K562 (cell line): ENCODE measurements around the gene INCENP. TPM values are rescaled to one million over a fixed set of nuclear protein-coding genes. Genes with fewer than 3 reads are reported as not detected.

ENCODE experiments used
- CEBPG ChIP-seq, 3 experiments: fragments of 200-800 bp in 1 of 3; sonication (Bioruptor generic) in 1 of 3; sonication (generic) in 1 of 3; formaldehyde crosslinking in 1 of 3; IDR thresholded peaks in 2 of 3; conservative IDR thresholded peaks in 1 of 3; 2 replicates each; pipeline versions ENCODE4 v1.6.1 to v1.8.0; 2016 to 2022; ENCODE audit warnings: missing compliant biosample characterization in 2 of 3, missing genetic modification characterization in 2 of 3, mild to moderate bottlenecking in 1 of 3, missing genetic modification reagents in 1 of 3
- HMG20A ChIP-seq: fragments of 450-650 bp; formaldehyde crosslinking; conservative IDR thresholded peaks from 2 replicates; pipeline ENCODE4 v1.4.0; 2020; ENCODE audit warnings: mild to moderate bottlenecking, mixed read lengths
- MTA3 ChIP-seq: fragments of 450-650 bp; formaldehyde crosslinking; IDR thresholded peaks from 2 replicates; pipeline ENCODE4 v1.6.1; 2017; ENCODE audit warnings: mild to moderate bottlenecking, borderline replicate concordance
- MYBL2 ChIP-seq, 2 experiments: fragments of 450-650 bp in 1 of 2; sonication (generic) in 1 of 2; formaldehyde crosslinking in 1 of 2; IDR thresholded peaks; 2 replicates each; pipeline versions ENCODE4 v1.6.1 to v1.8.1; 2017 to 2022; ENCODE audit warnings: borderline replicate concordance in 1 of 2, inconsistent platforms in 1 of 2, low read depth in 1 of 2, mild to moderate bottlenecking in 1 of 2, missing genetic modification reagents in 1 of 2, moderate library complexity in 1 of 2
- PPARD ChIP-seq: fragments of 250-450 bp; sonication (Bioruptor Pico); IDR thresholded peaks from 2 replicates; pipeline ENCODE4 v1.8.0; 2022; ENCODE audit warnings: inconsistent platforms, mild to moderate bottlenecking, moderate library complexity
- RAD51 ChIP-seq: fragments of 450-650 bp; IDR thresholded peaks from 2 replicates; pipeline ENCODE4 v1.7.1; 2016; ENCODE audit warnings: low read depth, mild to moderate bottlenecking, borderline replicate concordance
- SLC30A9 ChIP-seq: fragments of 250-450 bp; sonication (Bioruptor Pico); IDR thresholded peaks from 2 replicates; pipeline ENCODE4 v1.8.0; 2022; ENCODE audit warnings: mild to moderate bottlenecking, moderate library complexity
- SMAD3 ChIP-seq: fragments of 450-650 bp; formaldehyde crosslinking; conservative IDR thresholded peaks from 2 replicates; pipeline ENCODE4 v1.4.0; 2020; ENCODE audit warnings: mild to moderate bottlenecking
- SMARCC2 ChIP-seq: fragments of 450-650 bp; IDR thresholded peaks from 2 replicates; pipeline ENCODE4 v1.6.1; 2017; ENCODE audit warnings: antibody characterized with exemption, moderate library complexity, mild to moderate bottlenecking, low read depth
- SP1 ChIP-seq: sonication (generic); formaldehyde crosslinking; IDR thresholded peaks from 2 replicates; pipeline ENCODE4 v1.8.1; 2022; ENCODE audit warnings: mild to moderate bottlenecking, missing genetic modification reagents
- TAF15 ChIP-seq: fragments of 200-400 bp; formaldehyde crosslinking; IDR thresholded peaks from 2 replicates; pipeline ENCODE4 v1.6.1; 2017; ENCODE audit warnings: mild to moderate bottlenecking, low read depth, low read length, moderate library complexity
- ZEB2 ChIP-seq: fragments of 450-650 bp; IDR thresholded peaks from 2 replicates; pipeline ENCODE4 v1.6.1; 2016
- ZNF12 ChIP-seq: sonication (generic); formaldehyde crosslinking; IDR thresholded peaks from 2 replicates; pipeline ENCODE4 v1.4.0; 2020; ENCODE audit warnings: mild to moderate bottlenecking, missing genetic modification reagents
- ZNF444 ChIP-seq: fragments of 250-450 bp; sonication (Bioruptor Pico); IDR thresholded peaks from 2 replicates; pipeline ENCODE4 v1.4.0; 2020; ENCODE audit warnings: mild to moderate bottlenecking, moderate library complexity
- polyA plus RNA-seq, 8 experiments: library from polyadenylated mRNA; depleted of rRNA in 4 of 8; stranded (reverse) in 5 of 8; unstranded in 3 of 8; fragments of >200 nt; fragmentation: Nextera tagmentation in 2 of 8; fragmentation: Illumina TruSeq in 1 of 8; extraction: Ambion mirVana in 2 of 8; extraction: Trizol in 1 of 8; gene quantifications; 2 replicates each; pipeline versions ENCODE4 v1.2.1 to v1.2.3, GENCODE V29; 2011 to 2014; ENCODE audit warnings: inconsistent platforms in 1 of 8, missing spikeins in 1 of 8
- total RNA-seq, 7 experiments: library from RNA; depleted of rRNA in 6 of 7; stranded (reverse); fragments of >200 nt in 6 of 7; fragmentation: Illumina TruSeq in 2 of 7; extraction: Trizol in 2 of 7; gene quantifications; 2 replicates each; pipeline versions ENCODE4 v1.2.1 to v1.2.3, GENCODE V29; 2011 to 2021; ENCODE audit warnings: low replicate concordance in 1 of 7
- TF ChIP-seq, protein P1 (sequence below): sonication (generic); formaldehyde crosslinking; IDR thresholded peaks from 2 replicates; pipeline ENCODE4 v1.8.0; 2022; ENCODE audit warnings: mild to moderate bottlenecking, missing genetic modification reagents
- TF ChIP-seq, protein P2 (sequence below), 2 experiments: IDR thresholded peaks; 2 replicates each; pipeline ENCODE4 v1.6.1; 2011; ENCODE audit warnings: borderline replicate concordance in 1 of 2, control low read depth in 1 of 2, low read depth in 1 of 2, low read length in 1 of 2, mild to moderate bottlenecking in 1 of 2, mixed read lengths in 1 of 2, moderate library complexity in 1 of 2; ENCODE audit not compliant: insufficient read depth in 1 of 2, insufficient read length in 1 of 2, poor library complexity in 1 of 2, severe bottlenecking in 1 of 2; ENCODE audit errors: extremely low read depth in 1 of 2
- TF ChIP-seq, protein P3 (sequence below), 2 experiments: fragments of 450-650 bp; conservative IDR thresholded peaks; 2 replicates each; pipeline ENCODE4 v1.6.1; 2017; ENCODE audit warnings: mild to moderate bottlenecking in 2 of 2, moderate library complexity in 2 of 2
- TF ChIP-seq, protein P4 (sequence below): sonication (generic); formaldehyde crosslinking; IDR thresholded peaks from 2 replicates; pipeline ENCODE4 v1.8.0; 2022; ENCODE audit warnings: mild to moderate bottlenecking, low read depth, missing genetic modification reagents

The INCENP gene
- total and polyA plus RNA-seq, 9 of the 15 experiments (the other 6 are each of a cell fraction or from before 2014, with no cell fraction given): 1.1 to 97.9 (median 28.2) TPM

DNA sequence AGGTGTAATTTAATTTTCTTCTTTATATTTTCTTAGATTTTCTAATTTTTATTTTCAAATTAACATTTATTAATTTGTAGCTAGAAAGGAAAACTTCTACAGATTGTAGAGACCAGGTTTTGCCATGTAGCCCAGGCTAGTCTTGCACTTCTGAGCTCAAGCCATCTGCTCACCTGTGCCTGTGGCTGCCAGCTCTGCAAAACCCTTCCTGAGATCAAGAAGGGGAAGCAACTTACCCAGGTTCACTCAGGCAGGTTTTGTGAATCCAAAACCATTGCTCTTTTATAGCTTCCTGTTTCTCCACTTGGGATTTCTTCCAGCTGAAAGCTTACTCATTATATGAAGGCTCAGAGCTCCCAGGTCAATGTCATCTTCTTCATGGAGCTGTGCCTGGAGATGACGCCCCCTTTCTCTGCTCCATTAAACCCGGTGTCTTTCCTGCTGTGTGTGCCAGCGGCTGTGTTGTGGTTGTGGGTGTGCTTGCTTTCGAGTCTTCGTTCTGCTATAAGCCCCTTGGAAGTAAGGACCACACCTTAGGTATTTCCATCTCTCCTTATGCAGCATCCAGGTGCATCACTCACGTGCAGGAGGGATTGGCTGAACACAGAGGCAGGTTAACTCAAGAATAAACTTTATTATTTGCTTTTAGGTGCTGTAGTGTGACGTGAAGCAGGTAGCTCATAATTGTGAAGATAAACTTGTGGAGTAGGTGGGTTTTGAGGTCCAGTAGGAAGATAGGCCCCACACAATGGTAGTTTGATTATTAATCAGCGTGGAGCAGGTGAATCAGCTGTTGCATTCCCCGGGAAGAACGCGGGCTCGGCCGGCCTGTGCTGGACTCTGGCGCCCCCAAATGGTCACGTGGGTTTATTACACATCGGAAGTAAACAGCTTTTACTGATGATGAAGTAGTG is 42.2 kb upstream of the INCENP start (continued):
- no peak for TF ChIP-seq MYBL2 (IDR thresholded peaks at IDR 0.05; ENCODE audit: low read depth)
- no peak for TF ChIP-seq MYBL2 (CRISPR knock-in tag; IDR thresholded peaks at IDR 0.05; ENCODE audit: borderline replicate concordance)
- TF ChIP-seq, protein P1, sequence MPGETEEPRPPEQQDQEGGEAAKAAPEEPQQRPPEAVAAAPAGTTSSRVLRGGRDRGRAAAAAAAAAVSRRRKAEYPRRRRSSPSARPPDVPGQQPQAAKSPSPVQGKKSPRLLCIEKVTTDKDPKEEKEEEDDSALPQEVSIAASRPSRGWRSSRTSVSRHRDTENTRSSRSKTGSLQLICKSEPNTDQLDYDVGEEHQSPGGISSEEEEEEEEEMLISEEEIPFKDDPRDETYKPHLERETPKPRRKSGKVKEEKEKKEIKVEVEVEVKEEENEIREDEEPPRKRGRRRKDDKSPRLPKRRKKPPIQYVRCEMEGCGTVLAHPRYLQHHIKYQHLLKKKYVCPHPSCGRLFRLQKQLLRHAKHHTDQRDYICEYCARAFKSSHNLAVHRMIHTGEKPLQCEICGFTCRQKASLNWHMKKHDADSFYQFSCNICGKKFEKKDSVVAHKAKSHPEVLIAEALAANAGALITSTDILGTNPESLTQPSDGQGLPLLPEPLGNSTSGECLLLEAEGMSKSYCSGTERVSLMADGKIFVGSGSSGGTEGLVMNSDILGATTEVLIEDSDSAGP (CRISPR knock-in tag): 0 out of 2 replicates have a peak, but pooled peaks have one; percentile 30
- TF ChIP-seq, protein P2, sequence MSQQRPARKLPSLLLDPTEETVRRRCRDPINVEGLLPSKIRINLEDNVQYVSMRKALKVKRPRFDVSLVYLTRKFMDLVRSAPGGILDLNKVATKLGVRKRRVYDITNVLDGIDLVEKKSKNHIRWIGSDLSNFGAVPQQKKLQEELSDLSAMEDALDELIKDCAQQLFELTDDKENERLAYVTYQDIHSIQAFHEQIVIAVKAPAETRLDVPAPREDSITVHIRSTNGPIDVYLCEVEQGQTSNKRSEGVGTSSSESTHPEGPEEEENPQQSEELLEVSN (IDR thresholded peaks at IDR 0.05; ENCODE audit: borderline replicate concordance in 1 of 2, extremely low read depth in 1 of 2, insufficient read depth in 1 of 2, insufficient read length in 1 of 2, low read depth in 1 of 2, low read length in 1 of 2, poor library complexity in 1 of 2, severe bottlenecking in 1 of 2): no peak
- TF ChIP-seq SP1 (CRISPR knock-in tag): peak; percentile 55; the same call in 1 of the 2 replicates
- no peak for TF ChIP-seq PPARD (CRISPR knock-in tag)
- TF ChIP-seq SLC30A9 (CRISPR knock-in tag): no peak
- TF ChIP-seq SMAD3 (CRISPR knock-in tag): no peak
- TF ChIP-seq, protein P3, sequence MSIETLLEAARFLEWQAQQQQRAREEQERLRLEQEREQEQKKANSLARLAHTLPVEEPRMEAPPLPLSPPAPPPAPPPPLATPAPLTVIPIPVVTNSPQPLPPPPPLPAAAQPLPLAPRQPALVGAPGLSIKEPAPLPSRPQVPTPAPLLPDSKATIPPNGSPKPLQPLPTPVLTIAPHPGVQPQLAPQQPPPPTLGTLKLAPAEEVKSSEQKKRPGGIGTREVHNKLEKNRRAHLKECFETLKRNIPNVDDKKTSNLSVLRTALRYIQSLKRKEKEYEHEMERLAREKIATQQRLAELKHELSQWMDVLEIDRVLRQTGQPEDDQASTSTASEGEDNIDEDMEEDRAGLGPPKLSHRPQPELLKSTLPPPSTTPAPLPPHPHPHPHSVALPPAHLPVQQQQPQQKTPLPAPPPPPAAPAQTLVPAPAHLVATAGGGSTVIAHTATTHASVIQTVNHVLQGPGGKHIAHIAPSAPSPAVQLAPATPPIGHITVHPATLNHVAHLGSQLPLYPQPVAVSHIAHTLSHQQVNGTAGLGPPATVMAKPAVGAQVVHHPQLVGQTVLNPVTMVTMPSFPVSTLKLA (conservative IDR thresholded peaks at IDR 0.05): peak; percentile 69 to 72
- TF ChIP-seq ZEB2: peak; percentile 86
- TF ChIP-seq SMARCC2: no peak
- TF ChIP-seq MTA3: no peak
- TF ChIP-seq RAD51: peak; percentile 86
- TF ChIP-seq, protein P4, sequence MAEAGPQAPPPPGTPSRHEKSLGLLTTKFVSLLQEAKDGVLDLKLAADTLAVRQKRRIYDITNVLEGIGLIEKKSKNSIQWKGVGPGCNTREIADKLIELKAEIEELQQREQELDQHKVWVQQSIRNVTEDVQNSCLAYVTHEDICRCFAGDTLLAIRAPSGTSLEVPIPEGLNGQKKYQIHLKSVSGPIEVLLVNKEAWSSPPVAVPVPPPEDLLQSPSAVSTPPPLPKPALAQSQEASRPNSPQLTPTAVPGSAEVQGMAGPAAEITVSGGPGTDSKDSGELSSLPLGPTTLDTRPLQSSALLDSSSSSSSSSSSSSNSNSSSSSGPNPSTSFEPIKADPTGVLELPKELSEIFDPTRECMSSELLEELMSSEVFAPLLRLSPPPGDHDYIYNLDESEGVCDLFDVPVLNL: 0 out of 2 replicates have a peak, but pooled peaks have one; percentile 64
- TF ChIP-seq HMG20A: no peak
- no peak for TF ChIP-seq TAF15
- TF ChIP-seq CEBPG (CRISPR knock-in tag; IDR thresholded peaks at IDR 0.05): no peak
- no peak for TF ChIP-seq CEBPG (tag; conservative IDR thresholded peaks at IDR 0.05 in 1 of 2, IDR thresholded peaks at IDR 0.05 in 1 of 2)
- TF ChIP-seq ZNF12 (CRISPR knock-in tag): no peak
- no peak for TF ChIP-seq ZNF444 (CRISPR knock-in tag)
